GM18502 (cell line): Measurements from ENCODE around the gene MYRF.

Source experiments
- ATAC-seq: cut with Tn5 transposase; IDR thresholded peaks from one replicate; pipeline ENCODE4 v1.9.1; 2021; ENCODE audit warnings: mild to moderate bottlenecking; ENCODE audit not compliant: unreplicated experiment, poor library complexity

The MYRF gene

GRCh38 chr11:61752117-61752924 lies at the start of gene MYRF:
TSS of gene MYRF (plus strand) at chr11:61752636. CDS start at chr11:61752745, 109 bp downstream.
- no peak for ATAC-seq

- no peak for ATAC-seq
Measured at GRCh38 chr11:61702701-61703312, 49.6 kb upstream of the MYRF start.

- no peak for ATAC-seq
Measured at GRCh38 chr11:61704838-61705237, 47.6 kb upstream of the MYRF start.

GRCh38 chr11:61706452-61707400 lies 45.7 kb upstream of the MYRF start:
- ATAC-seq, result no peak

- ATAC-seq, result no peak
Measured at GRCh38 chr11:61707574-61707973, 44.9 kb upstream of the MYRF start.

GRCh38 chr11:61709110-61709509 lies 43.3 kb upstream of the MYRF start:
- ATAC-seq, result no peak

GRCh38 chr11:61709572-61709971 lies 42.9 kb upstream of the MYRF start:
- no peak for ATAC-seq

- ATAC-seq, result no peak
Measured at GRCh38 chr11:61710019-61710418, 42.4 kb upstream of the MYRF start.

- ATAC-seq, result no peak
Measured at GRCh38 chr11:61711037-61711436, 41.4 kb upstream of the MYRF start.

- no peak for ATAC-seq
Measured at GRCh38 chr11:61711498-61711897, 40.9 kb upstream of the MYRF start.

GRCh38 chr11:61712314-61712713 lies 40.1 kb upstream of the MYRF start:
- ATAC-seq, result no peak

GRCh38 chr11:61712846-61713245 lies 39.6 kb upstream of the MYRF start:
- no peak for ATAC-seq

GRCh38 chr11:61713464-61713863 lies 39.0 kb upstream of the MYRF start:
- no peak for ATAC-seq

- ATAC-seq, result no peak
Measured at GRCh38 chr11:61713906-61714305, 38.5 kb upstream of the MYRF start.

GRCh38 chr11:61714316-61714715 lies 38.1 kb upstream of the MYRF start:
- ATAC-seq, result no peak

- no peak for ATAC-seq
Measured at GRCh38 chr11:61714916-61715315, 37.5 kb upstream of the MYRF start.

GRCh38 chr11:61715867-61716266 lies 36.6 kb upstream of the MYRF start:
- ATAC-seq, result no peak

GRCh38 chr11:61716478-61717285 lies 35.8 kb upstream of the MYRF start:
- ATAC-seq, result no peak

GRCh38 chr11:61717286-61718033 lies 35.0 kb upstream of the MYRF start:
- no peak for ATAC-seq
